OCI-M2 (cell line): ENCODE results near the gene ACSF3.

ENCODE experiments used
- DNase-seq: peaks from one replicate; lab custom pipeline; 2025; ENCODE audit not compliant: unreplicated experiment; lab: John Stamatoyannopoulos, UW

The ACSF3 gene

GRCh38 chr16:89093602-89094251, at the start of gene ACSF3:
ACSF3 (plus strand) TSS chr16:89093852; CDS start chr16:89100682, 6,830 bp downstream.
- DNase-seq, result no peak

DNA sequence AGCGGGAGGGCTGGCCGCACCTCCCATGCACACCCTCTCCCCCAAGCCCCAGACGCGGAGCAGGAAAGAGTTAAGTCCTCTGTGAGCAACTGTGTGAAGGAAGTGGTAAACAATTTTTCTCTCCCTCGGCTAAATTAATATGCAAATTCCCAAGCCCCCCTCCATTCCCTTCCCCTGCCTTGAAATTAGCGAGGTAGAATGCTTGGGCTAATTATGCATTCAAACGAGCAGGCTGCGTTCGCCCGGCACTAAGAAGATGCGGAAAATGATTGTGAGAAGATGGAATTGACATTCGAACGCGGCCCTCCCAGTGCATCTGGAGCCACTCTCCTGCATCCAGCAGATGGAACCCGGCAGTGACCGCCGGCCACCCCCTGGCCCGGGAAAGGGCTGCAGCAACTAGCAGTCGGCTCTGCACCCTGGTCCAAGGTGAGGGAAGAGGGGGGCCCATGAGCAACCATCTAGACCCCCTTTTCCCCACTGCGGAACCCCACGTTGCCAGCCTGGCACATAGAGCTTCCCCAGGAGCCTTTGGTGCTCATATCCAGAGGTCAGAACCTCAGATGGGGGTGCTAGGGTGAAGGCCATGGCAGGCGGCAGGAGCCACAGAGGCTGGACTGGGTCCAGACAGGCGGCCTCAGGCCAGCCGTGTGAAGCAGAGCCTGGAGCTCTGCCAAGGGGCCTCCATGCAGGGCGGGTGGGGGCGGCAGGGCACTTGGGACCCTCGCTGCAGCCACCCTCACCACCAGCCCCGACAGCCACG, 49.1 kb upstream of the ACSF3 start:
- DNase-seq, result no peak

DNA sequence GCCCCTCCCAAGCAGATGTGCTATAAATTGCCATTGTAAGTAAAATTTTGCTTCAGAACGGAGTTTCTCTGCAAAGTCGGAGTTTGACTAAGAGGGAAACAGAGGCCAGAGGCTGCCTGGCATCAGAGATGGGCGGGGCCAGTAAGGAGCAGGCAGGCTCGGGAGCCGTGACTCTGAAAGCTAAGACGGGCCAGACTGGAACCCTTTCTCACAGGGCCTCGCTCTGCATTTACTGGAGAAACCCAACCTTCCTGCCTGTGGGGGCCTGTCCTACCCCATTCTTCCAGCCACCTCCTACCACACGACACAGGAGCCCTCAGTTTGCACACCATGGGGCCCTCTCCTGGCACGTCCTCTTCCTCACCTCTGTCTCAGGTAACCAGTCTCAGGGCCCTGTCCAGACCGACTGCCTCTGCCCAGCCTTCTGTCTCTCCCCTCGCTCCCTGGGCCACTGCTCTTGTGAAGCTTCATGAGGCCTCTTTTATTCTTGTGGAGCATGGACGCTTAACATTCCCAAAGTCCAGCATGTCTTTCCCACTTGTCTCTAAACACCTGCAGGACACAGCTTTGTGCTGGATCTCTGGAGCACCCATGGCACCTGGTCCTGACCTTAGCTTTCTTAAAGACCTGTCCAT, 48.4 kb upstream of the ACSF3 start:
- DNase-seq, result no peak

GRCh38 chr16:89045881-89046280, 47.8 kb upstream of the ACSF3 start:
- no peak for DNase-seq

- no peak for DNase-seq
Measured at GRCh38 chr16:89046491-89046890, 47.2 kb upstream of the ACSF3 start.

DNA sequence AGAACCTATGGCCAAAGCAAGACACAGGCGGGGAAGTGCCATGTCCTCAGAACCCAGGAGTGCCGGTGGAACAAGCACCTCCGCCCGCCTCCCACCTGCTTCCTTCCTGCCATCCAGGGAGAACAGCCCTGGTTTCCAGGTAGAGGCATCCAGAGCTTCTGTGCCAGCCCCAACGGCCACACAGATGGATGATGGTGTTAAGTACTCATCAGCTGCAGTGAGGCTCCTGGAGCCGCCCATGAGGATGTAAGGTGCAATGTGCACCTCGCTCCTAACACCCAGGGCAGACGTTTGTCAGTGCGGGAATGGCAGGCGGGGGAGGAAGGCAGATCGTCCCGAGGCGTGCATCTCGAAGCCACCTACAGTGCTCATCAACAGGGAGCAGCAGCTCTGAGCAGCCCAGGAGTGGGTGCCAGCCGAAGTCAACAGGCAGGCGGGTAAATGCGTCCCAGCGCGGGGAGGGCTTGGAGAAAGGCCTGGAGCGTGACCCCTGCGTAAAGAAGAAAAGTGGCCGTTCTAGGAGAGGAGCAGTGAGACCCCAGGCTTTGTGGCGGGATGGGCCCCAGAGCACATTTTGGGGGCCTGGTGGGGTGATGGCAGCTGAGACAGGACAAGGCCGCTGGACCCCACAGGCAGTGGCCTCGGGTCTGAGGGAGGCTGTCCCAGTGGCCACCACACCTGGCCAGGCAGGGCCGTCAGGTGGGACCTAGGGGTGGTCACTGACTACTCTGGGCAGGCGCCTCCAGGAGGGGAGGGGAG, 46.1 kb upstream of the ACSF3 start:
- DNase-seq, result no peak

GRCh38 chr16:89048090-89048725, 45.4 kb upstream of the ACSF3 start:
- DNase-seq, result no peak

GRCh38 chr16:89048871-89049422, 44.7 kb upstream of the ACSF3 start:
- no peak for DNase-seq

DNA sequence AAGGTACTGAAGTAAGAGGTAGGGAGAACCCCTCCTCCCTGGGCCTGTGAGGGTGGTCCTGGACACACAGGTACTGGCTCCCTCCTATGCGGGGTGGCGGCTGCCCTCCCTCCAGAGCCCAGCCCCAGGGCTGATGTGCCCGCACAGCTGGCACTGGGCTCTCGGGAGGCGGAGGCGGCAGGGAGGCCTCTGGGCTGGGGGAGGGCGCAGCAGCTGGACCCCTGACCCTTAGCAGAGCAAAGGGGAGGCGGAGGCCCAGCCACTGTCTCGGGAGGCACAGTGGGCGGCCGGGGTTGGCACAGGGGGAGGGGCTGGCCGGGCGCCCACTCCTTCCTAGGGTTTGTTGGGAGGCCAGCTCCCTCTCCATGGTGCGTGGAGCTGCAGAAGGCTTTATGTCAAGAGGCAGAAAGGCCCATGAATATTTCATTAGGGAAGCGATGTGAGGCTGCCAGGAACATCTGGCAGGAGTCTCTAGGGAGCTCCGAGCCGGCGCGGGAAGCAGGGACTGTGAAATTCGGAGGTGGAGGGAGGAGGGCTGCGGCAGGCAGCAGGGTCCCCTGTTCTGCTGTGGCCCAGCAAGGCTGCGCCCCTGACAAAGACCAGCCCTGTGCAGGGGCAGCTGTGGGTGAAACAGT, 44.1 kb upstream of the ACSF3 start:
- no peak for DNase-seq

GRCh38 chr16:89050119-89050867, 43.4 kb upstream of the ACSF3 start:
- no peak for DNase-seq

DNA sequence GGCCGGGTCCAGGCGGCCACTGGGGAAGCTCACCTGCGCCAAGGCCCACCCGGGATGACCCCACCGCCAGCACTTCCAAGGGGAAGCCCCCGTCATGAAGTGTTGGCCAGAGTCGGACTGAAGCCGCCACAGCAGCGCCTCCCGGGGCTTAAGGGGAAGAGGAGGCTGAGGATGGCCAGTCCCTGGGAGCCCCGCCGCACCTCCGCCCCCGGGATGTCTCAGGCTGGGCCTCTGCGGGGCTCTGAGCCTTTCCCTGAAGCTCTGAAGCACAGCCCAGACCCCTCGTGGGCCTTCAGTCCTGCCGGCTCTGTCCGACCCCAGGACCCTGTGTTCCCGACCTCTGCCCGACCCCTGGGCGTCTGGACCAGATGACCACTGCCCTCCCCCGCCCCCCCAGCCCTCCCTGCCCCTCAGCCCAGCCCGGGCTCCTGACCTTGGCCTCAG, 42.8 kb upstream of the ACSF3 start:
- no peak for DNase-seq

GRCh38 chr16:89051521-89052166, 42.0 kb upstream of the ACSF3 start:
- no peak for DNase-seq

DNA sequence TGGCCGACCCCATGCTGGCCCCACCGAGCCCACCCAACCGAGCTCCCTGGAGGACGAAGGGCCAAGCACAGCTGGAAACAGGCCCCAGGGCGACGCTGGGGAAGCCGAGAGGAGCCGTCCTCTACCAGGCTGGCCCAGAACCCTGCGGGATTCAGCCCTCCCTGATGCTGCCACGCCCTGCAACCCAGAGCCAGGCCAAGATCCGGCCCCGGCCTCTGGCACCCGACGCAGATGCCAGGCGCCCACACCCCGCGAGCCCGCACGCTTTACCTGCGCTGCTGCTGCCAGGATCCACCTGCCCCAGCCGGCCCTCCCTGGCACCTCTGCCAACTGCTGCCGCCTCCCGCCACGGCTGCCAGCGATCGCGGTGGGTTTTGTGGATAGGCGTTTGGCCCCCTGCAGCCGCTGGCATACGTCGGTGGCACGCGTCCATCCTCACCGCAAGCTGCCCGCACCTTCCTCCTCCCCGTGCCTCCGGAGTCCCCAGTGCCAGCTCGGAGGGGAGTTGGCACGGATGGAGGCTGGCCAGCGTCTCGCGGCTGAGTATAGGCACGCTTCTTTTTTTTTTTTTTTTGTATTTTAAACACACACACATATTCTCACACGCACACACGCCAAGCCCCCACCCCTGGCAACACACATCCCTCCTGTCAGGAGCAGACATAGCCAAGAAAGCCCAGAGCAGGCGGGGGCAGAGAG, 41.3 kb upstream of the ACSF3 start:
- no peak for DNase-seq

DNA sequence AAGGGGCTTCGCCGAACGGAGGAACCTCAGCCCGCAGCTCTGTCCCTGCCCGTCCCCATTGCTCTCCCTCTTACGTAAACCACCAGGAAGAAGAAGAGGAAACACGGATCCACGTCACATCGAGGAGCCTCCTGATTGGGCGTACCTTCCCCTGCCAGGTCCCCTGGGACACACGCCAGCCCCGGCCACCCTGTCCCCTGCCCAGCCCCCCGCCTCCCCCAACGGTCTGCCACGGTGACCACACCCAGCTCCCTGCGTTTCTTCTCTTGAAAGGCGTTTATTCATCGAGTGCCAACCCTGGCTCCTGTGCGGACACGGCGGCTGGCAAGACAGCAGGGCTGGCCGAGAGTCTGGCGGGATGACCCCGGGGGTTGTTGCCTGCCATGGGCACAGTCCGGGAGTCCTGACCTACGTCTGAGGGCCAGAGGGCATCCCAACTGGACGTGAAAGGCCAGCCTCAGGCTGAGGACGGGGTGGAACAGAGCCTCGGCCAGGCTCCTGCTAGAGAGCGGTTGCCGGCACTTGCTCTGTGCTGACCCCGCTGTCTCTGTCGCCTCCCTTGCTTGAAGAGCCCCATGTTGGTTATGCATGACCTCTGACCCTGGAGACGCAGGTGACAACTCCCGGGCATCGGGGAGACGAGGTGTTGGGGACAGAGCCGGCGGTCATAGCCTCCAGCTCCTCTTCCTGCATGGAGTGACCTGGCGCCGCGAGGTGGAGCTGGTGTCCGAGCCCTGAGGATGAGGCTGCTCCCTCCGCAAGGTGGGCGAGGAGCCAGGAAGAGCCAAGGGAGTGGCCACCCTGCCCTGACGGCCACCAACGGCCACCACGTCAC, 40.5 kb upstream of the ACSF3 start:
- DNase-seq, result no peak

GRCh38 chr16:89053725-89054029, 40.0 kb upstream of the ACSF3 start:
- no peak for DNase-seq

GRCh38 chr16:89054261-89054661, 39.4 kb upstream of the ACSF3 start:
- no peak for DNase-seq

DNA sequence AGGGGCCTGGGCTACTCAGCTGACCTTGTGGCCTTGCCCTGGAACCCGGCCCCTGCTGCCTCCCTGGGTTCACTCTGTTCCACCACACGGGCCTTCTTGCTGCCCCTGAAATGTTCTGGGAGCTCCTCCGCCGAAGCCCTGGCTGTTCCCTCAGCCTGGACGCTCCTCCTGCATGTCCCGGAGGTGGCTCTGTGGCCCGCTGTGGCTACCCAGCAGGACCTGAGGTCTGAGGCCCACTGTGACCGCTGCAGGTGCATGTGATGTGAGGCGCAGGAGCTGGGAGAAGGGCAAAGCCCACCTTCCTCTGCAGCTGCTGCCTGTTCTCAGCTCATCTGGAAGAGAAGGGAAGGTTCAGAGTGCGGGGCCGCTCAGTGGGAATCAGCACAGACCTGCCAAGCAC, 38.9 kb upstream of the ACSF3 start:
- DNase-seq, result no peak

GRCh38 chr16:89055313-89055712, 38.3 kb upstream of the ACSF3 start:
- DNase-seq, result no peak
